K562 (cell line): ENCODE results near the gene VDR. TPM values are rescaled to one million over a fixed set of nuclear protein-coding genes. Genes with fewer than 3 reads are reported as not detected.

Source experiments
- HDAC3 ChIP-seq: fragments of 450-650 bp; IDR thresholded peaks from 2 replicates; pipeline ENCODE4 v1.6.1; 2018; ENCODE audit warnings: borderline replicate concordance, mild to moderate bottlenecking, moderate library complexity; ENCODE audit not compliant: partially characterized antibody
- LEF1 ChIP-seq: fragments of 450-650 bp; IDR thresholded peaks from 2 replicates; pipeline ENCODE4 v1.6.1; 2016; ENCODE audit warnings: mild to moderate bottlenecking
- MECOM ChIP-seq: fragments of 250-450 bp; sonication (Bioruptor Pico); IDR thresholded peaks from 2 replicates; pipeline ENCODE4 v1.8.0; 2022; ENCODE audit warnings: inconsistent platforms
- MTA1 ChIP-seq: fragments of 450-650 bp; IDR thresholded peaks from 2 replicates; pipeline ENCODE4 v1.6.1; 2017; ENCODE audit warnings: borderline replicate concordance
- MXD1 ChIP-seq: fragments of 250-450 bp; sonication (Bioruptor Pico); IDR thresholded peaks from 2 replicates; pipeline ENCODE4 v1.8.0; 2021; ENCODE audit warnings: borderline replicate concordance, mild to moderate bottlenecking, moderate library complexity; ENCODE audit not compliant: poor library complexity, severe bottlenecking
- MYC ChIP-seq, 2 experiments: fragments of 250-450 bp in 1 of 2; sonication (Bioruptor Pico) in 1 of 2; IDR thresholded peaks; 2 replicates each; pipeline versions ENCODE4 v1.5.1 to v1.6.1; 2012 to 2021; ENCODE audit warnings: low read depth in 2 of 2, borderline replicate concordance in 1 of 2, improper control_type of control experiment in 1 of 2, low read length in 1 of 2, mild to moderate bottlenecking in 1 of 2, moderate library complexity in 1 of 2
- TEAD2 ChIP-seq: fragments of 450-650 bp; IDR thresholded peaks from 2 replicates; pipeline ENCODE4 v1.6.1; 2016; ENCODE audit warnings: missing genetic modification characterization, control low read depth, missing compliant biosample characterization
- ZNF395 ChIP-seq: fragments of 200-800 bp; sonication (Bioruptor generic); IDR thresholded peaks from 2 replicates; pipeline ENCODE4 v1.6.1; 2017; ENCODE audit warnings: missing genetic modification characterization, missing compliant biosample characterization
- polyA plus RNA-seq, 8 experiments: library from polyadenylated mRNA; depleted of rRNA in 4 of 8; stranded (reverse) in 5 of 8; unstranded in 3 of 8; fragments of >200 nt; fragmentation: Nextera tagmentation in 2 of 8; fragmentation: Illumina TruSeq in 1 of 8; extraction: Ambion mirVana in 2 of 8; extraction: Trizol in 1 of 8; gene quantifications; 2 replicates each; pipeline versions ENCODE4 v1.2.1 to v1.2.3, GENCODE V29; 2011 to 2014; ENCODE audit warnings: inconsistent platforms in 1 of 8, missing spikeins in 1 of 8
- total RNA-seq, 7 experiments: library from RNA; depleted of rRNA in 6 of 7; stranded (reverse); fragments of >200 nt in 6 of 7; fragmentation: Illumina TruSeq in 2 of 7; extraction: Trizol in 2 of 7; gene quantifications; 2 replicates each; pipeline versions ENCODE4 v1.2.1 to v1.2.3, GENCODE V29; 2011 to 2021; ENCODE audit warnings: low replicate concordance in 1 of 7

VDR gene
- total and polyA plus RNA-seq, 9 of the 15 experiments (the other 6 are each of a cell fraction or from before 2014, with no cell fraction given): 0.61 to 4.8 (median 2.0) TPM

GRCh38 chr12:47828976-47829482 lies 75.8 kb downstream of the VDR start (continued):
- TF ChIP-seq HDAC3 (no peak), MTA1 (peak; percentile 63; the same call in 1 of the 2 replicates), MYC (IDR thresholded peaks at IDR 0.05; ENCODE audit: low read depth, low read length) (peak; percentile 43; the same call in 1 of the 2 replicates), MYC (CRISPR knock-in tag; IDR thresholded peaks at IDR 0.05; ENCODE audit: borderline replicate concordance, low read depth) (no peak), MECOM (CRISPR knock-in tag) (peak; percentile 51; the same call in 1 of the 2 replicates), TEAD2 (no peak), MXD1 (no peak), ZNF395 (CRISPR knock-in tag) (peak; percentile 41; the same call in 1 of the 2 replicates), LEF1 (peak; percentile 70)
